GM12878 (cell line): Measurements from ENCODE around the gene TIMM17B. TPM values are rescaled to one million over a fixed set of nuclear protein-coding genes. Genes with fewer than 3 reads are reported as not detected.

ENCODE experiments used
- ATF7 ChIP-seq: fragments of 450-650 bp; IDR thresholded peaks from 2 replicates; pipeline ENCODE4 v1.6.1; 2016; ENCODE audit warnings: low read depth, mild to moderate bottlenecking
- IKZF1 ChIP-seq: fragments of 450-650 bp; conservative IDR thresholded peaks from 2 replicates; pipeline ENCODE4 v1.6.1; 2017; ENCODE audit warnings: antibody characterized with exemption, mild to moderate bottlenecking
- IRF5 ChIP-seq: fragments of 450-650 bp; IDR thresholded peaks from 2 replicates; pipeline ENCODE4 v1.6.1; 2017; ENCODE audit warnings: borderline replicate concordance
- PBX3 ChIP-seq: IDR thresholded peaks from 2 replicates; pipeline ENCODE4 v1.6.1; 2011; ENCODE audit warnings: mild to moderate bottlenecking, low read depth, low read length, moderate library complexity; ENCODE audit not compliant: insufficient replicate concordance
- SIX5 ChIP-seq: IDR thresholded peaks from 2 replicates; pipeline ENCODE4 v1.6.1; 2011; ENCODE audit warnings: mild to moderate bottlenecking, low read depth, low read length, moderate library complexity; ENCODE audit not compliant: severe bottlenecking
- SKIL ChIP-seq: fragments of 450-650 bp; IDR thresholded peaks from 2 replicates; pipeline ENCODE4 v1.6.1; 2017; ENCODE audit warnings: mild to moderate bottlenecking, low read depth, inconsistent platforms; ENCODE audit not compliant: poor library complexity, severe bottlenecking
- polyA plus RNA-seq, 11 experiments: library from polyadenylated mRNA; depleted of rRNA in 4 of 11; unstranded in 6 of 11; stranded (reverse) in 5 of 11; fragments of >200 nt; fragmentation: Nextera tagmentation in 4 of 11; fragmentation: Illumina TruSeq in 1 of 11; extraction: Ambion mirVana in 4 of 11; extraction: Trizol in 1 of 11; gene quantifications; 1 replicate in 1 of 11; 2 replicates in 10 of 11; pipeline versions ENCODE4 v1.2.1 to v1.2.3, GENCODE V29; 2011 to 2016; ENCODE audit warnings: inconsistent platforms in 2 of 11, missing spikeins in 2 of 11, low read depth in 1 of 11
- total RNA-seq, 4 experiments: library from RNA; depleted of rRNA in 3 of 4; stranded (reverse); fragments of >200 nt in 3 of 4; fragmentation: Illumina TruSeq in 1 of 4; extraction: Trizol in 1 of 4; gene quantifications; 2 replicates each; pipeline versions ENCODE4 v1.2.1 to v1.2.3, GENCODE V29; 2013 to 2021
- TF ChIP-seq, protein P1 (sequence below): IDR thresholded peaks from 2 replicates; pipeline ENCODE4 v1.6.1; 2012; ENCODE audit warnings: low read length, inconsistent platforms

The TIMM17B gene
- total and polyA plus RNA-seq, 10 of the 15 experiments (the other 5 are each of a cell fraction or from before 2014, with no cell fraction given): 4.5 to 88.7 (median 47.5) TPM

GRCh38 chrX:48896611-48897011, 957 bp downstream of the TIMM17B start (continued):
- no peak for TF ChIP-seq SKIL
- no peak for TF ChIP-seq ATF7
- no peak for TF ChIP-seq IRF5
- no peak for TF ChIP-seq SIX5
- TF ChIP-seq PBX3: no peak
- TF ChIP-seq, protein P1, sequence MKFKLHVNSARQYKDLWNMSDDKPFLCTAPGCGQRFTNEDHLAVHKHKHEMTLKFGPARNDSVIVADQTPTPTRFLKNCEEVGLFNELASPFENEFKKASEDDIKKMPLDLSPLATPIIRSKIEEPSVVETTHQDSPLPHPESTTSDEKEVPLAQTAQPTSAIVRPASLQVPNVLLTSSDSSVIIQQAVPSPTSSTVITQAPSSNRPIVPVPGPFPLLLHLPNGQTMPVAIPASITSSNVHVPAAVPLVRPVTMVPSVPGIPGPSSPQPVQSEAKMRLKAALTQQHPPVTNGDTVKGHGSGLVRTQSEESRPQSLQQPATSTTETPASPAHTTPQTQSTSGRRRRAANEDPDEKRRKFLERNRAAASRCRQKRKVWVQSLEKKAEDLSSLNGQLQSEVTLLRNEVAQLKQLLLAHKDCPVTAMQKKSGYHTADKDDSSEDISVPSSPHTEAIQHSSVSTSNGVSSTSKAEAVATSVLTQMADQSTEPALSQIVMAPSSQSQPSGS: no peak
- no peak for TF ChIP-seq IKZF1
- TF ChIP-seq, all 136 proteins: peak for 0
